IPS-15b (cell line): Measurements from ENCODE around the gene CCL4L2.
"Not testable (repeated sequence)": the region's sequence is repeated elsewhere in the genome, so short reads cannot be mapped to it uniquely, and the experiment has no call there.

Experiments
- H3K27me3 ChIP-seq: one replicate; pipeline ENCODE4 v1.6.1; 2013; ENCODE audit warnings: low read length; ENCODE audit not compliant: control insufficient read depth, insufficient read depth
- H3K36me3 ChIP-seq: one replicate; pipeline ENCODE4 v1.6.1; 2013; ENCODE audit warnings: low read length; ENCODE audit not compliant: control insufficient read depth, insufficient read depth
- H3K4me1 ChIP-seq: one replicate; pipeline ENCODE4 v1.6.1; 2013; ENCODE audit warnings: mild to moderate bottlenecking, low read length; ENCODE audit not compliant: control insufficient read depth, insufficient read depth
- H3K4me3 ChIP-seq: one replicate; pipeline ENCODE4 v1.5.1; 2013; ENCODE audit warnings: low read depth, low read length
- H3K9ac ChIP-seq: one replicate; pipeline ENCODE4 v1.6.1; 2013; ENCODE audit warnings: low read depth, mild to moderate bottlenecking, low read length
- H3K9me3 ChIP-seq: one replicate; pipeline ENCODE4 v1.6.1; 2013; ENCODE audit warnings: mild to moderate bottlenecking, low read length; ENCODE audit not compliant: control insufficient read depth, insufficient read depth

The CCL4L2 gene

GRCh38 chr17:36201102-36201501 lies 9.8 kb upstream of the CCL4L2 start:
- H3K9ac ChIP-seq, H3K4me3 ChIP-seq, H3K9me3 ChIP-seq, H3K27me3 ChIP-seq, H3K36me3 ChIP-seq, H3K4me1 ChIP-seq: not testable (repeated sequence)

GRCh38 chr17:36201506-36201905 lies 9.4 kb upstream of the CCL4L2 start:
- H3K4me1 ChIP-seq, H3K9me3 ChIP-seq, H3K4me3 ChIP-seq, H3K27me3 ChIP-seq, H3K9ac ChIP-seq, H3K36me3 ChIP-seq: not testable (repeated sequence)

DNA sequence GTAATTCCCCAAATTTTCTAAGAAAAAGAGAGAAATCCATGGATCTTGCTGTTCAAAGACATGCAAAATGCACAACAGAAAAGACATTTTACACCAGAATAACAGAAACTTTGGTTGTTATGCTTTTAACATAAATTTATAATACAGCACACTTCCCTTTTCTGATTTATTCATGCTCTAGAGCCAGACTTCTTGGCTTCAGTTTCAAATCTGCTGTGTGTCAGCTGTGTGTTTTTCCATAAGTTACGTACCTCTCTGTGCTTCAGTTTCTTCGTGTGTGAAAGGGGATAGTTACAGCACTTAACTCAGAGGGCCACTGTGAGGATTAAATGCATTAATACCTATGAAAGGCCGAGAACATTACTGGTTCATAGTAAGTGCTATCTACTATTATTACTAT lies 7.5 kb upstream of the CCL4L2 start:
- Histone ChIP-seq H3K27me3 (no peaks in the 10 kb centered on the region), H3K9ac (no peak overlapping the region), H3K4me1 (peaks cover 3% of the 10 kb centered on the region)

GRCh38 chr17:36204724-36205500 lies 6.0 kb upstream of the CCL4L2 start:
- no peak overlapping the region for H3K9ac ChIP-seq
- peaks cover 3% of the 10 kb centered on the region for H3K4me1 ChIP-seq
- no peaks in the 10 kb centered on the region for H3K9me3 ChIP-seq
- H3K4me3 ChIP-seq, result no peak overlapping the region
- H3K36me3 ChIP-seq, result no peaks in the 10 kb centered on the region
- no peaks in the 10 kb centered on the region for H3K27me3 ChIP-seq

More for the DNA sequence above, 7.5 kb upstream of the CCL4L2 start:
- Histone ChIP-seq H3K4me3 (no peak overlapping the region), H3K36me3 (no peaks in the 10 kb centered on the region), H3K9me3 (no peaks in the 10 kb centered on the region)

- Histone ChIP-seq H3K9ac (no peak overlapping the region), H3K4me3 (no peak overlapping the region), H3K36me3 (no peaks in the 10 kb centered on the region), H3K4me1 (peaks cover 3% of the 10 kb centered on the region), H3K9me3 (no peaks in the 10 kb centered on the region), H3K27me3 (no peaks in the 10 kb centered on the region)
These were observed 5.0 kb upstream of the CCL4L2 start for GRCh38 chr17:36205637-36206485.

GRCh38 chr17:36206486-36206821 lies 4.4 kb upstream of the CCL4L2 start:
- not testable (repeated sequence) for H3K4me3 ChIP-seq, H3K9me3 ChIP-seq, H3K4me1 ChIP-seq, H3K27me3 ChIP-seq, H3K36me3 ChIP-seq, H3K9ac ChIP-seq

GRCh38 chr17:36207383-36207782 lies 3.5 kb upstream of the CCL4L2 start:
- H3K4me1 ChIP-seq, H3K36me3 ChIP-seq, H3K9me3 ChIP-seq, H3K9ac ChIP-seq, H3K4me3 ChIP-seq, H3K27me3 ChIP-seq: not testable (repeated sequence)

- Histone ChIP-seq H3K4me1 (no peaks in the 10 kb centered on the region), H3K9ac (no peak overlapping the region), H3K4me3 (no peak overlapping the region), H3K9me3 (no peaks in the 10 kb centered on the region), H3K36me3 (no peaks in the 10 kb centered on the region), H3K27me3 (no peaks in the 10 kb centered on the region)
These were observed 1.3 kb upstream of the CCL4L2 start for GRCh38 chr17:36209575-36209974.

- H3K4me3 ChIP-seq, H3K9me3 ChIP-seq, H3K4me1 ChIP-seq: not testable (repeated sequence)
These were observed 815 bp downstream of the CCL4L2 start for GRCh38 chr17:36211484-36212271.

DNA sequence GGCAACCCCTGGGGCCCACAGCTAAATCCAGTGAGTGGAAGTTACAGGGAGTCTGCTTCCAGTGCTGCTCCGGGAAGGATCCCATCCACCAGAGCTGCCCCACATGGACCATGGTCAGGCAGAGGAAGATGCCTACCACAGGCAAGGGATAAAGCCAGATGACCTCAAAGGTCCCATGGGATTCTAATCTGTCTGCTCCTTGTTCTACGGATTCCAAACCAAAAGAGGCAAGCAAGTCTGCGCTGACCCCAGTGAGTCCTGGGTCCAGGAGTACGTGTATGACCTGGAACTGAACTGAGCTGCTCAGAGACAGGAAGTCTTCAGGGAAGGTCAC lies 1.4 kb downstream of the CCL4L2 start:
- Histone ChIP-seq H3K9ac (no peak overlapping the region), H3K9me3 (no peaks in the 10 kb centered on the region), H3K27me3 (no peaks in the 10 kb centered on the region), H3K4me3 (no peak overlapping the region), H3K4me1 (no peaks in the 10 kb centered on the region), H3K36me3 (no peaks in the 10 kb centered on the region)

More at GRCh38 chr17:36211484-36212271, 815 bp downstream of the CCL4L2 start:
- not testable (repeated sequence) for H3K36me3 ChIP-seq, H3K9ac ChIP-seq, H3K27me3 ChIP-seq

DNA sequence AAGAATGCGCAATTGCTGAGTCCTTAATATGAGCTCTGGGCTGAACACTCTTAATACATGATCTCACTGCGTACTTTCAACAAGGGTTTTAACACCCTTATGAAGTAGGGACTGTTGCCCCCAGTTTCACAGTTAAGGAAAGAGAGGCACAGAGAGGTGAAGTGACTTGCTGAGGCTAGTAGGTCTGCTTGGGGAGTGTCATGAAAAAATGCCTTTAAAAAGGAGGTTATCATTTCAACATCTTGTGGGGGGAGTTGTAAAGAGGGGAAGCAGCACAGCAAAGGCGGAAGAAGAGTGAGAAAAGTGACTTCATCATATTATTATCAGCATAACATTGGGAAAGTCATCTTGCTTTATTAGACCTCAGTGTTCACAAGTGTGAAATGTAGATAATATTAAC lies 2.1 kb downstream of the CCL4L2 start:
- Histone ChIP-seq H3K4me1 (no peaks in the 10 kb centered on the region), H3K27me3 (no peaks in the 10 kb centered on the region), H3K9ac (no peak overlapping the region), H3K9me3 (no peaks in the 10 kb centered on the region), H3K36me3 (no peaks in the 10 kb centered on the region), H3K4me3 (no peak overlapping the region)
